ENCODE measurements around the gene TGDS. TPM values are rescaled to one million over a fixed set of nuclear protein-coding genes. Genes with fewer than 3 reads are reported as not detected.

TGDS gene
- total RNA-seq, 2 experiments from 2014 or later = 7.7 to 8.0 TPM

- H3K4me3 ChIP-seq (ENCODE audit: low read depth, low read length, poor library complexity, severe bottlenecking) = peak overlapping the region; percentile 66
- ChIA-PET POLR2A (no interaction called here), CTCF (ENCODE audit: unreplicated experiment) (interaction anchor here (0.8 kb wide), 1 partner anchor 43 kb away, joined by 3 read pairs; no protein-coding TSS in a partner anchor)
- no peaks in the 10 kb centered on the region for H4K20me1 ChIP-seq (ENCODE audit: insufficient read depth, low read length)
- H3K27ac ChIP-seq (ENCODE audit: low read depth, low read length, poor library complexity, severe bottlenecking) = peak overlapping the region; percentile 64
- intact Hi-C loops (cut with micrococcal nuclease; ENCODE audit: unreplicated experiment) = loop anchor here (5.0 kb wide), 1 partner anchor 54 kb away; the partner anchor contains the start of gene GPR180
- H3K4me2 ChIP-seq (ENCODE audit: low read length) = peak overlapping the region; percentile 89
- no peak for TF ChIP-seq CTCF (conservative IDR thresholded peaks at IDR 0.05; ENCODE audit: low read length)
- no peak for TF ChIP-seq EZH2phosphoT487 (IDR thresholded peaks at IDR 0.05; ENCODE audit: borderline replicate concordance, low read depth, low read length)
- peak; percentile 3 for DNase-seq (ENCODE audit: low spot score)
- no peaks in the 10 kb centered on the region for H3K79me2 ChIP-seq (ENCODE audit: insufficient read depth, low read depth, low read length)
- BruUV-seq (replicated peaks) = no TSS peak
- H2AFZ ChIP-seq (ENCODE audit: low read length) = peak overlapping the region; percentile 71
- H3K4me1 ChIP-seq (ENCODE audit: insufficient read depth, low read length, poor library complexity, severe bottlenecking) = peaks cover 8% of the 10 kb centered on the region
- no peaks in the 10 kb centered on the region for H3K9me2 ChIP-seq (ENCODE audit: insufficient read depth, low read length)
- no peaks in the 10 kb centered on the region for H3K9me3 ChIP-seq (ENCODE audit: low read length)
- H3K36me3 ChIP-seq (ENCODE audit: insufficient read depth, low read length) = no peaks in the 10 kb centered on the region
These were observed 47.6 kb downstream of the TGDS start for GRCh38 chr13:94548382-94548781.

DNA sequence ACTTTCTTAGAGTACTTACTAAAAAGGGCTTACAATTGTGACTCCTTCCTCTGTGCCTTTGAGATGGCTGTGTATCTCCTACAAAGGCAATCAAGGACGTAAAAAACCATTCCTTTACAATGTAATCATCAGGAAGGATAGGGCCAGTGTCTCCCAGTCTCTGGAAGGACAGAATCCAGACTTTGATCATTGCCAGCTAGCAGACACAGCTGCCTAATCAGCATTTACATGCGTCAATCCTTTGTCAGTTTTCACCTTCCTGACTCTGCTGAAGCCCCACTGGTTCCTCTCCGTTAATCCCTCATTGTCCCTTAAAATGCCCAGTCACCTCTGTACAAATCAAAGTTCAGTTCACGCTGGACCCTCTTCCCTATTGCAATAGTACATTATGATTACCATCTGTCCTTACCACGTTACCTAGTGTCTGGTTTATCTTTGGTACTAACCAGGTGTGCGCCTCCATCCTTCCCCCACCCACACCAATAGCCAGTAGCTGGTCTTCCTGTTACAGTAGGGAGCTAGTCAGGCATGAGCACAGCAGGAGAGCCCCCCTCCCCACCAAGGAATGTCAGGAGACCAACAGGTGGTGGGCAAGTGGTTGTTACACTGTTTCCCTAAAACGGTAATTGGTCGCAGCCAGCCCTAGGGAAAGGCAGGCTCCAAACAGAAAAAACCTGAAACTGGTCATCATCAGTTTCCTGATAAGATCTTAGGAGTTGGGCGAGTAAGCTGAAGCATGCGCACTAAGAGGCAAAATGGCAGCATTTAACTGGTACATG, 49.7 kb downstream of the TGDS start:
- Histone ChIP-seq H3K9me2 (ENCODE audit: insufficient read depth, low read length) (no peaks in the 10 kb centered on the region), H3K4me2 (ENCODE audit: low read length) (no peak overlapping the region), H2AFZ (ENCODE audit: low read length) (no peak overlapping the region), H3K9me3 (ENCODE audit: low read length) (no peaks in the 10 kb centered on the region), H4K20me1 (ENCODE audit: insufficient read depth, low read length) (no peaks in the 10 kb centered on the region), H3K79me2 (ENCODE audit: insufficient read depth, low read depth, low read length) (no peaks in the 10 kb centered on the region), H3K27ac (ENCODE audit: low read depth, low read length, poor library complexity, severe bottlenecking) (no peak overlapping the region), H3K36me3 (ENCODE audit: insufficient read depth, low read length) (no peaks in the 10 kb centered on the region), H3K4me1 (ENCODE audit: insufficient read depth, low read length, poor library complexity, severe bottlenecking) (peaks cover 8% of the 10 kb centered on the region), H3K4me3 (ENCODE audit: low read depth, low read length, poor library complexity, severe bottlenecking) (no peak overlapping the region)
- DNase-seq (ENCODE audit: low spot score) = no peak
- ChIA-PET POLR2A (no interaction called here), CTCF (ENCODE audit: unreplicated experiment) (no interaction called here)
- no TSS peak for BruUV-seq (replicated peaks)
- TF ChIP-seq CTCF (conservative IDR thresholded peaks at IDR 0.05; ENCODE audit: low read length) = no peak
- TF ChIP-seq EZH2phosphoT487 (IDR thresholded peaks at IDR 0.05; ENCODE audit: borderline replicate concordance, low read depth, low read length) = no peak
- intact Hi-C loops (cut with micrococcal nuclease; ENCODE audit: unreplicated experiment) = loop anchor here (5.0 kb wide), 1 partner anchor 56 kb away; the partner anchor contains the start of gene GPR180

GRCh38 chr13:94544922-94545321, 51.0 kb downstream of the TGDS start:
- no peaks in the 10 kb centered on the region for H3K36me3 ChIP-seq (ENCODE audit: insufficient read depth, low read length)
- no peak for DNase-seq (ENCODE audit: low spot score)
- peaks cover 8% of the 10 kb centered on the region for H3K4me1 ChIP-seq (ENCODE audit: insufficient read depth, low read length, poor library complexity, severe bottlenecking)
- TF ChIP-seq CTCF (conservative IDR thresholded peaks at IDR 0.05; ENCODE audit: low read length) (no peak), EZH2phosphoT487 (IDR thresholded peaks at IDR 0.05; ENCODE audit: borderline replicate concordance, low read depth, low read length) (no peak)
- ChIA-PET CTCF (ENCODE audit: unreplicated experiment) (no interaction called here), POLR2A (no interaction called here)
- H3K4me2 ChIP-seq (ENCODE audit: low read length) = no peak overlapping the region
- no peaks in the 10 kb centered on the region for H3K9me3 ChIP-seq (ENCODE audit: low read length)
- H3K79me2 ChIP-seq (ENCODE audit: insufficient read depth, low read depth, low read length) = no peaks in the 10 kb centered on the region
- intact Hi-C loops (cut with micrococcal nuclease; ENCODE audit: unreplicated experiment) = loop anchor here (5.0 kb wide), 1 partner anchor 57 kb away; the partner anchor contains the start of gene GPR180
- H2AFZ ChIP-seq (ENCODE audit: low read length) = no peak overlapping the region
- no peak overlapping the region for H3K4me3 ChIP-seq (ENCODE audit: low read depth, low read length, poor library complexity, severe bottlenecking)
- no peaks in the 10 kb centered on the region for H4K20me1 ChIP-seq (ENCODE audit: insufficient read depth, low read length)
- H3K27ac ChIP-seq (ENCODE audit: low read depth, low read length, poor library complexity, severe bottlenecking) = no peak overlapping the region
- BruUV-seq (replicated peaks) = no TSS peak
- H3K9me2 ChIP-seq (ENCODE audit: insufficient read depth, low read length) = no peaks in the 10 kb centered on the region

Data from OCI-LY7 (cell line).